ENCODE results near the gene SCGB1C1.

SCGB1C1 gene

DNA sequence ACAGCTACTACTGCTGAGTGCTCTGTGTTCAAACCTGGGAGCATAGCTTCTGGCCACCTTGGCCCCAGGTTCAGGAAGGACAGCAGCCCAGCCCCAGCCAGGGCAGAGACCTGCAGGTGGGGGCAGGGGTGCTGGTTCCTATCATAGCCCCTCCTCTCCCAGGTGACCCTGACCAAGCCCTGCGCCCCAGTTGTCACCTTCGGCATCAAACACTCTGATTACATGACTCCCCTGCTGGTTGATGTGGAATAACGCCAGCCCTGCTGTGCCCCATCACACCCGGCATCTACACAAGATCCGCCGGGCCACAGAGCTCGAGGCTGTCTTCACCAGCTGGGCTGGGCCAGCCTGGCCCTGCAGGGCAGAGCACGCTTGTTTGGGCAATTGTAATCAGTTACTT, 6.9 kb downstream of the SCGB1C1 start:
- no peaks in the 10 kb centered on the region for H3K9me3 ChIP-seq (ENCODE audit: control insufficient read depth, low read length)
- no peak overlapping the region for H3K4me3 ChIP-seq (ENCODE audit: low read length)
- H3K9ac ChIP-seq (ENCODE audit: low read length) = no peak overlapping the region
- no peaks in the 10 kb centered on the region for H3K4me1 ChIP-seq (ENCODE audit: control insufficient read depth, insufficient read depth, low read length)
- H3K36me3 ChIP-seq (ENCODE audit: control insufficient read depth, insufficient read depth, low read length) = peaks cover 5% of the 10 kb centered on the region
- H3K27me3 ChIP-seq (ENCODE audit: control insufficient read depth, insufficient read depth, low read length) = no peaks in the 10 kb centered on the region

DNA sequence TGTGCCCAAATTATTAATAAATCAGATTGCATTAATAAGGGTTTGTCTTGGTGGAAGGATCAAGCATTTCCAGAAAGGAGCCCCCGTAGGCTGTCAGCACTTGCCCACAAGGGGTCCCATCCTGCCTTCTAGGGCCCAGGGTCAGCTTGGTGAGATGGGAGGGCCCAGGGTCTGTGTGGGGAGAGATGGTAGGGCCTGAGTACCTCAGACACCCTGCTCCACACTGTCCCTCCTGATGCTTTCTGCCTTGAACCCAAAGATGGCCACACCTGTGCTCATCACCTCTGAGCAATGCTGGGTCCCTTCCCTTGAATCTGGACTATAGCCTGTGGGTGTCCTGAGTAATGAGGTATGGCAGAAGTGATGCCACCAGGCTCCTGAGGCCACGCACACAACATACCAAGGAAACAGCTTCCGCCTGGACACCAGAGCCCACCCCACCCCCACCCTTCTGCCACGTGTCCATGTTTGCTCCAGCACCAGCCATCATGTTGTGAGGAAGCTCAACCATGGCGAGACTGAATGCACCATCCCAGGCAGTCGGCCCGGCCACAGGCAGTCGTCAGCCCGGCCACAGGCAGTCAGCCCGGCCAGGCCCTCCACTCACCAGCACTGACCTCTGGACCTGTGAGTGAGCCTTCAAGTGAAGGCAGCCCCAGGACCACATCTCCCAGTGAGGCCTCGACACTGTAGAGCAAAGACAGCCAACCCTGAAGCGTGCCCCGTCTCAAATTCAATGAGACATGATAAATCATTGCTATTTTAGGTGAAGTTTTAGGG, 7.5 kb downstream of the SCGB1C1 start:
- no peak overlapping the region for H3K9ac ChIP-seq (ENCODE audit: low read length)
- no peaks in the 10 kb centered on the region for H3K27me3 ChIP-seq (ENCODE audit: control insufficient read depth, insufficient read depth, low read length)
- peaks cover 5% of the 10 kb centered on the region for H3K4me1 ChIP-seq (ENCODE audit: control insufficient read depth, insufficient read depth, low read length)
- no peaks in the 10 kb centered on the region for H3K9me3 ChIP-seq (ENCODE audit: control insufficient read depth, low read length)
- H3K36me3 ChIP-seq (ENCODE audit: control insufficient read depth, insufficient read depth, low read length) = peaks cover 5% of the 10 kb centered on the region
- no peak overlapping the region for H3K4me3 ChIP-seq (ENCODE audit: low read length)

DNA sequence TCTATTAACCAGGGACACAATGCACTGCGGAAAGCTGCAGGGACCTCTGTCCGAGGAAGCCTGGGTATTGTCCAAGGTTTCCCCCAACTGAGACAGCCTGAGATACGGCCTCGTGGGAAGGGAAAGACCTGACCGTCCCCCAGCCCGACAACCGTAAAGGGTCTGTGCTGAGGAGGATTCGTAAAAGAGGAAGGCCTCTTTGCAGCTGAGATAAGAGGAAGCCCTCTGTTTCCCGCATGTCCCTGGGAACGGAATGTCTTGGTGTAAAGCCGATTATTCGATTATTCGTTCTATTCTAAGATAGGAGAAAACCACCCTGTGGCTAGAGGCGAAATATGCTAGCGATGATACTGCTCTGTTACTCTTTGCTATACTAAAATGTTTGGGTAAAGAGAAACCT, 9.1 kb downstream of the SCGB1C1 start:
- Histone ChIP-seq H3K4me1 (ENCODE audit: control insufficient read depth, insufficient read depth, low read length) (peaks cover 15% of the 10 kb centered on the region), H3K27me3 (ENCODE audit: control insufficient read depth, insufficient read depth, low read length) (no peaks in the 10 kb centered on the region), H3K4me3 (ENCODE audit: low read length) (no peak overlapping the region), H3K9ac (ENCODE audit: low read length) (no peak overlapping the region), H3K9me3 (ENCODE audit: control insufficient read depth, low read length) (no peaks in the 10 kb centered on the region), H3K36me3 (ENCODE audit: control insufficient read depth, insufficient read depth, low read length) (peaks cover 5% of the 10 kb centered on the region)

GRCh38 chr11:202490-202889, 9.6 kb downstream of the SCGB1C1 start:
- Histone ChIP-seq H3K9me3 (ENCODE audit: control insufficient read depth, low read length) (no peaks in the 10 kb centered on the region), H3K36me3 (ENCODE audit: control insufficient read depth, insufficient read depth, low read length) (peaks cover 5% of the 10 kb centered on the region), H3K4me3 (ENCODE audit: low read length) (no peak overlapping the region), H3K27me3 (ENCODE audit: control insufficient read depth, insufficient read depth, low read length) (no peaks in the 10 kb centered on the region), H3K9ac (ENCODE audit: low read length) (no peak overlapping the region), H3K4me1 (ENCODE audit: control insufficient read depth, insufficient read depth, low read length) (peaks cover 15% of the 10 kb centered on the region)

DNA sequence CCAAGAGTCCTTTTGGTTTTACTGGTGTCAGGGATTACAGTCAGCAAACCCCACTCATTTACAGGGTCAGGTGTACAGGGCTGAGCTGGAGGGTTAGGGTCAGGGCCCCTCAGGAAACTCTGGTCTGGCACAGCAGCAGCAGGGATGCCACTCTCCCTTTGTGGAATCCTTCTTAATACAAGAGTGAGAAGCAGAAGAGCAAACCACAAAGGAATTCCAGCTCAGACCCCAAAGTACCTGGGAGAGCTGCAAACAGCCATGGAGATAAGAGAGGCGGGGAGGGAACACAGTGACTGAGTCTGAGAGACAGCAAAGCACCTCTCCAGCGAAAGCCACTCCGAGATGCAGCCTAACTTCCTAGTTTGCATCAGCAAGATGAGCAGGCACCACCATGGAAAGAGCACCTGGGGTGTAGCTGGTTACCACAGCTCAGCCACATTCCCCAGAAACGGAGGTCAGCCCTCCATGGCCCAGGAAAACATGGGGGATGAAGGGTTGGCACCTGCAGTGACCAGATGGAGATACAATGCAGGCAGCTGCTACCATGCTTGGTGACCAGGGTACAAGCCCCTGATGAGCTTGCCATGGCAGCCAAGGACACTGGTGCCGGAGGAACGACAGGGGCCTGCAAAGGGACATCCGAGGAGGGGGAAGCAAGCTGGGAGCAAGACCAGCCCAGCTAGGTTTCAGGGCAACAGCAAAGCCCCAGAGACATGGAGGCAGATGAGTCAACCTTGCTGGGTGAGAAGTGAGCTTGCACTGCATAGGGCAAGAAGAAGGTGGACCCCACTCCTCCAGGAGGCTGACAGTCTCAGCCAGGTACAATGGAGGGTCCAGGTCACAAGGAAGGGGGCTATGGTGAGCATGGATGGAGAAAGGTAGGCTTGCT, 10.4 kb downstream of the SCGB1C1 start:
- Histone ChIP-seq H3K36me3 (ENCODE audit: control insufficient read depth, insufficient read depth, low read length) (peaks cover 5% of the 10 kb centered on the region), H3K9me3 (ENCODE audit: control insufficient read depth, low read length) (no peaks in the 10 kb centered on the region), H3K27me3 (ENCODE audit: control insufficient read depth, insufficient read depth, low read length) (no peaks in the 10 kb centered on the region), H3K4me1 (ENCODE audit: control insufficient read depth, insufficient read depth, low read length) (peaks cover 15% of the 10 kb centered on the region), H3K4me3 (ENCODE audit: low read length) (no peak overlapping the region), H3K9ac (ENCODE audit: low read length) (no peak overlapping the region)

- Histone ChIP-seq H3K4me1 (ENCODE audit: control insufficient read depth, insufficient read depth, low read length) (peaks cover 15% of the 10 kb centered on the region), H3K4me3 (ENCODE audit: low read length) (no peak overlapping the region), H3K9ac (ENCODE audit: low read length) (no peak overlapping the region), H3K9me3 (ENCODE audit: control insufficient read depth, low read length) (no peaks in the 10 kb centered on the region), H3K36me3 (ENCODE audit: control insufficient read depth, insufficient read depth, low read length) (peaks cover 5% of the 10 kb centered on the region), H3K27me3 (ENCODE audit: control insufficient read depth, insufficient read depth, low read length) (no peaks in the 10 kb centered on the region)
These were observed 11.2 kb downstream of the SCGB1C1 start for GRCh38 chr11:203945-204586.

DNA sequence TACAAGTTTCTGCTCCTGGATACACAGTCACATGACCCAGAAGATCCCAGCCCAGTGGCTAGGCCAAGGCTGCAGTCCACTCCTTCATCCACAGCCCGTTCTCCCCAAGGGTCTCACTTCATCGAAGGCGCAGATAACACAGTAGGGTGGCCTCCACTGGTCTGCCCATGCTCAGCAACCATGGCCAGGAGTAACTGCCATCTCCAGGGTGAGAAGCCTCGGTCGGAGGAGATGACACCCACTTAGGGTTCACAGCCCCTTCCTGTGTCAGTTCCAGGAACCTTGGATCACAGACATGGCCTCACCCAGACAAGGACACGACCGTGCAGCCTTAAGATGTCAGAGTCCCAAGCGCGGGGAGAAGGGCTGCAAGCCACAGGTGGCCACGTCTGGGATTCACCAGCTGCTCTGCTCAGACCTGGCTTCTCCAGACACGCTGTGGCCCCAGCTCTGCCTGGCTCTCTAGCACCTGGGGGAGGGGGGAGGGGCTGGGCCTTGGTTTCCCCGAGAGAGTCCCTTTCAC, 11.8 kb downstream of the SCGB1C1 start:
- Histone ChIP-seq H3K9me3 (ENCODE audit: control insufficient read depth, low read length) (no peaks in the 10 kb centered on the region), H3K27me3 (ENCODE audit: control insufficient read depth, insufficient read depth, low read length) (no peaks in the 10 kb centered on the region), H3K36me3 (ENCODE audit: control insufficient read depth, insufficient read depth, low read length) (peaks cover 6% of the 10 kb centered on the region), H3K4me1 (ENCODE audit: control insufficient read depth, insufficient read depth, low read length) (peaks cover 21% of the 10 kb centered on the region), H3K4me3 (ENCODE audit: low read length) (no peak overlapping the region), H3K9ac (ENCODE audit: low read length) (no peak overlapping the region)

DNA sequence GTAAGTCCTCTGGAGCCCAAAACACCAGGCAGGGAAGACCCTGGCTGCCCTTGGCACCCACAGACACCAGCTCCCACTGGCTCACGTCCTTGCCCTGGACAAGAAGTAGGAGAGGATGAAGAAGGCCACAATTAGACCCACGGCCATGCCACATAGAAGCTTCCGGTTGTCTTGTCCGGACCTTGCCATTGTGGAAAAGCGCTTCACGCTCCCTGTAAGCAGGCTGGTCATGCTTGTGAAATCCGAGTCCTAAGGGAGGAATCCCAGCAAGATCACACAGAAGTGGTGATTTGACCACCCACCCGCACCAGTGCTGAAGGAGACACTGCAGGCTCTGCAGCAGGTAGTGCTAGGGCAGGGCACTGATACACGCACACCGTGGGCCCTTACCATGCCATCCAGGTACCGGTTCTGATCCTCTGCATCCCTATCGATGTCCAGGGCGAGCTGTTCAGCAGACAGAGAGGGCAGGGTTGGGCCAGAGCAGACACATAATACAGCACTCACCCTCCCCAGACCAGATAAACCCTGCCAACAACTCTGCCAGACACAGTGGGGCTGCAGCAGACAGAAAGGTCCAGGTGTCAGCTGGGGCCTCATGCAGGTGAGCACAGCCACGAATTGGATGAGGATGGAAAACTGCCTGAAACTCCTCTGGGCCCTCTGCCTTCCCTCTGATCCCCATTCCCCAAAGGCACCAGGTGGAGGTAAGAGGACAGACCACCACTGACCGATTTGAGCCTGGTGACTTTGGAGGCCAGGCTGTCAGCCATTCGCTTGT, 12.5 kb downstream of the SCGB1C1 start:
- H3K4me3 ChIP-seq (ENCODE audit: low read length) = no peak overlapping the region
- H3K9me3 ChIP-seq (ENCODE audit: control insufficient read depth, low read length) = no peaks in the 10 kb centered on the region
- H3K27me3 ChIP-seq (ENCODE audit: control insufficient read depth, insufficient read depth, low read length) = no peaks in the 10 kb centered on the region
- peaks cover 29% of the 10 kb centered on the region for H3K4me1 ChIP-seq (ENCODE audit: control insufficient read depth, insufficient read depth, low read length)
- peak overlapping the region; percentile 97 for H3K9ac ChIP-seq (ENCODE audit: low read length)
- H3K36me3 ChIP-seq (ENCODE audit: control insufficient read depth, insufficient read depth, low read length) = peaks cover 13% of the 10 kb centered on the region

GRCh38 chr11:206002-206384, 13.1 kb downstream of the SCGB1C1 start:
- no peaks in the 10 kb centered on the region for H3K27me3 ChIP-seq (ENCODE audit: control insufficient read depth, insufficient read depth, low read length)
- H3K4me3 ChIP-seq (ENCODE audit: low read length) = peak overlapping the region; percentile 89
- peaks cover 17% of the 10 kb centered on the region for H3K36me3 ChIP-seq (ENCODE audit: control insufficient read depth, insufficient read depth, low read length)
- H3K4me1 ChIP-seq (ENCODE audit: control insufficient read depth, insufficient read depth, low read length) = peaks cover 29% of the 10 kb centered on the region
- H3K9me3 ChIP-seq (ENCODE audit: control insufficient read depth, low read length) = no peaks in the 10 kb centered on the region
- H3K9ac ChIP-seq (ENCODE audit: low read length) = peak overlapping the region; percentile 97

- Histone ChIP-seq H3K4me1 (ENCODE audit: control insufficient read depth, insufficient read depth, low read length) (peaks cover 29% of the 10 kb centered on the region), H3K4me3 (ENCODE audit: low read length) (peak overlapping the region; percentile 89), H3K36me3 (ENCODE audit: control insufficient read depth, insufficient read depth, low read length) (peaks cover 17% of the 10 kb centered on the region), H3K27me3 (ENCODE audit: control insufficient read depth, insufficient read depth, low read length) (no peaks in the 10 kb centered on the region), H3K9me3 (ENCODE audit: control insufficient read depth, low read length) (no peaks in the 10 kb centered on the region), H3K9ac (ENCODE audit: low read length) (peak overlapping the region; percentile 97)
These were observed 13.8 kb downstream of the SCGB1C1 start for GRCh38 chr11:206526-207207.
